ENCODE measurements around the gene PSORS1C2. TPM values are rescaled to one million over a fixed set of nuclear protein-coding genes. Genes with fewer than 3 reads are reported as not detected.

PSORS1C2 gene
- polyA plus RNA-seq, 1 of the 3 experiments (the other 2 are of a cell fraction) = not detected

DNA sequence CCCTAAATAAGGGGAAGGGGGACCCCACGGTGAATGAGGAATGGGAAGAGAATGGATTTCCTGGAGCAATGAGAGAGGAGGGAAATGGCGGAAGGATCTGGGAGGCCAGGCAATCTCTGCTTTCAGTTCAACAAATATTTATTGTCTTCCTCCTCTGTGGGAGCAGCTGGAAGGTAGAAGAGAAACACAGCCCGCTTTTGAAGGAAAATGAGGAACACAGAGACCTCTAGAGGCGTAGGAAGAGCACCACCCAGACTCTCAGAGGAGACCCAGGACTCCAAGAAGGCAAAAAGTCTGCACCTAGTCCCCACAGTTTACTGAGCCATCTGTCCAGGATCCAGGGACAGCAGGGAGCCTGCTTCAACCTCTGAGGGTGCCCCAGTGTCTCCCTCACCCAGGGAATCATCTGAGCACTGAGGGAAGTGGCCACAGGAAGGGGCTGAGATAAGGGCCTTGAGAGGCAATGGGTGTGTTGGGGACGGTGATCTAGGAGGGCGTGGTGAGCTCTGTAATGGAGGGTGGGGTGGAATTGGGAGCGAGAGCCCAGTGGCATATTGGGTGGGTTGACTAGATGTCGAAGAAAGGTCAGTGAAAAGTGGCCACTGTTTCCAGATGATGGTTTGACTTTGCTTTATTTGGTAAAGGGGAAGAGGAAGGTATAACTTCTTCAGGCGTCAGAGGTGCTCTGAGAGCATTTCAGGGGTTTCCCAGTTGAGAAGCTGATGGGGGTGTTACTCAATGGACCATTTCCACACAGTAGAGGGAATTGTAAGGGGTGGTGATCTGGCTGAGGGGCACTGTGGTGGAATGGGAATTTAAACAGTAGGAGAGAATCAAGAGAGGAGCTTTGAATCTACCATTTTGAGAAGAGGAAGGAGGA, 23.7 kb downstream of the PSORS1C2 start:
- H3K4me3 ChIP-seq (ENCODE audit: low read depth in 2 of 2, low read length in 1 of 2) = peak overlapping the region; percentile 37 to 56; a peak in 3 of 4 replicates
- peak overlapping the region; percentile 69 for H3K9ac ChIP-seq
- peak overlapping the region; percentile 44; the same call in 1 of the 2 replicates for H2AFZ ChIP-seq (ENCODE audit: low read depth)
- CTCF ChIA-PET = interaction anchor here (1.3 to 2.1 kb wide), 4 partner anchors 12 to 251 kb away, joined by 3 to 7 read pairs (median 4); no protein-coding TSS in a partner anchor
- peaks cover 5% of the 10 kb centered on the region for H3F3A ChIP-seq (replicated peaks; ENCODE audit: insufficient read depth)
- DNase-seq = no peak
- no peaks in the 10 kb centered on the region for H3K9me2 ChIP-seq
- H3K9me3 ChIP-seq = no peaks in the 10 kb centered on the region
- H4K20me1 ChIP-seq (ENCODE audit: insufficient read depth) = no peaks in the 10 kb centered on the region
- H3K36me3 ChIP-seq (replicated peaks in 1 of 2; ENCODE audit: control insufficient read depth in 1 of 2, insufficient read depth in 2 of 2, low read length in 1 of 2) = no peaks in the 10 kb centered on the region
- H3K4me2 ChIP-seq = peak overlapping the region; percentile 85
- peaks cover 2 to 12% of the 10 kb centered on the region in 2 experiments; a peak in 3 of 4 replicates for H3K4me1 ChIP-seq (ENCODE audit: control insufficient read depth in 1 of 2, insufficient read depth in 2 of 2, low read depth in 1 of 2, low read length in 1 of 2)
- whole genome bisulfite sequencing (ENCODE audit: low lambda C conversion rate) = 46% methylated on average over 9 of the region's 9 CpGs
- H3K27ac ChIP-seq (ENCODE audit: low read depth in 2 of 2, low read length in 1 of 2) = peak overlapping the region; percentile 60 to 86; a peak in 3 of 4 replicates
- no peaks in the 10 kb centered on the region; the same call in 1 of the 2 replicates for H3K27me3 ChIP-seq (ENCODE audit: insufficient read depth)
- peak; percentile 48 for TF ChIP-seq RAD21 (IDR thresholded peaks at IDR 0.05; ENCODE audit: low read length)
- TF ChIP-seq, protein P1, sequence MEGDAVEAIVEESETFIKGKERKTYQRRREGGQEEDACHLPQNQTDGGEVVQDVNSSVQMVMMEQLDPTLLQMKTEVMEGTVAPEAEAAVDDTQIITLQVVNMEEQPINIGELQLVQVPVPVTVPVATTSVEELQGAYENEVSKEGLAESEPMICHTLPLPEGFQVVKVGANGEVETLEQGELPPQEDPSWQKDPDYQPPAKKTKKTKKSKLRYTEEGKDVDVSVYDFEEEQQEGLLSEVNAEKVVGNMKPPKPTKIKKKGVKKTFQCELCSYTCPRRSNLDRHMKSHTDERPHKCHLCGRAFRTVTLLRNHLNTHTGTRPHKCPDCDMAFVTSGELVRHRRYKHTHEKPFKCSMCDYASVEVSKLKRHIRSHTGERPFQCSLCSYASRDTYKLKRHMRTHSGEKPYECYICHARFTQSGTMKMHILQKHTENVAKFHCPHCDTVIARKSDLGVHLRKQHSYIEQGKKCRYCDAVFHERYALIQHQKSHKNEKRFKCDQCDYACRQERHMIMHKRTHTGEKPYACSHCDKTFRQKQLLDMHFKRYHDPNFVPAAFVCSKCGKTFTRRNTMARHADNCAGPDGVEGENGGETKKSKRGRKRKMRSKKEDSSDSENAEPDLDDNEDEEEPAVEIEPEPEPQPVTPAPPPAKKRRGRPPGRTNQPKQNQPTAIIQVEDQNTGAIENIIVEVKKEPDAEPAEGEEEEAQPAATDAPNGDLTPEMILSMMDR (IDR thresholded peaks at IDR 0.05) = peak; percentile 61
- peak; percentile 23; the same call in 1 of the 2 replicates for TF ChIP-seq SMC3 (IDR thresholded peaks at IDR 0.05; ENCODE audit: low read depth, low read length)
- no peak for TF ChIP-seq POLR2AphosphoS5 (IDR thresholded peaks at IDR 0.05; ENCODE audit: low read depth, low read length)
- POLR2A ChIA-PET = no interaction called here
- peaks cover 30% of the 10 kb centered on the region for H3K79me2 ChIP-seq (ENCODE audit: insufficient read depth)

DNA sequence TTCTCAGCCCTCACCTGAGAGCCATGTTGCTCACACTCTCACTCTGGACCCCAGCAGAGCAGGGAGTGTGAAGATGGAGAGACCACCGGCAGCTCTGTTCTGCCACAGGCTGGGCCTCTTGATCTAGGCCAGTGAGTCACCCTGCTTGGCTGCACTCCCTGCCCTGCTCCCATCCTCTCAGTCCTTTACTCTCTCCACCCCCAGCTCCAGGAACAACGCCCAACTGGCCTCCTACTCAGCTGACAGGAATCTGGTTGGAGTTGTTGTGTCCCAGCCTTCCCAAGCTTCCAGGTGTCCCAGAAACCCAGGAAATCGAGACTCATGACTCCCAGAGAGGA, 24.4 kb downstream of the PSORS1C2 start, which contains the start of gene PSORS1C1:
Gene PSORS1C1, plus strand, starts transcription at position 260 of the 338 bp plus-strand sequence. CDS start 14,833 bp downstream, outside the sequence.
- Histone ChIP-seq H3K27me3 (ENCODE audit: insufficient read depth) (no peaks in the 10 kb centered on the region; the same call in 1 of the 2 replicates), H3K9ac (peak within 1 kb of the TSS; percentile 69), H3F3A (replicated peaks; ENCODE audit: insufficient read depth) (peaks cover 5% of the 10 kb centered on the region), H3K9me3 (no peaks in the 10 kb centered on the region), H3K9me2 (no peaks in the 10 kb centered on the region), H3K4me3 (ENCODE audit: low read depth in 2 of 2, low read length in 1 of 2) (peak within 1 kb of the TSS; percentile 37 to 56; a peak in 3 of 4 replicates), H3K27ac (ENCODE audit: low read depth in 2 of 2, low read length in 1 of 2) (peak within 1 kb of the TSS; percentile 67 to 86), H3K4me2 (peak within 1 kb of the TSS; percentile 85), H3K36me3 (replicated peaks in 1 of 2; ENCODE audit: control insufficient read depth in 1 of 2, insufficient read depth in 2 of 2, low read length in 1 of 2) (no peaks in the 10 kb centered on the region), H3K79me2 (ENCODE audit: insufficient read depth) (peaks cover 30% of the 10 kb centered on the region), H2AFZ (ENCODE audit: low read depth) (peak within 1 kb of the TSS; percentile 58), H4K20me1 (ENCODE audit: insufficient read depth) (no peaks in the 10 kb centered on the region), H3K4me1 (ENCODE audit: control insufficient read depth in 1 of 2, insufficient read depth in 2 of 2, low read depth in 1 of 2, low read length in 1 of 2) (peaks cover 2 to 12% of the 10 kb centered on the region in 2 experiments; a peak in 3 of 4 replicates)
- ChIA-PET CTCF (interaction anchor here (1.7 to 4.8 kb wide), 2 partner anchors 12 to 13 kb away, joined by 4 to 20 read pairs; no protein-coding TSS in a partner anchor), POLR2A (no interaction called here)
- no peak for DNase-seq
- WGBS (ENCODE audit: low lambda C conversion rate) = 3% methylated on average over 3 of the region's 3 CpGs
- TF ChIP-seq PBX3 (IDR thresholded peaks at IDR 0.05) = peak; percentile 55; the same call in 1 of the 2 replicates
- TF ChIP-seq RCOR1 (IDR thresholded peaks at IDR 0.05; ENCODE audit: low read length) = no peak
- peak; percentile 84 for TF ChIP-seq TCF12 (IDR thresholded peaks at IDR 0.05)
- TF ChIP-seq, protein P1 (IDR thresholded peaks at IDR 0.05) = no peak
- TF ChIP-seq TEAD4 (IDR thresholded peaks at IDR 0.05; ENCODE audit: borderline replicate concordance, insufficient read depth) = 0 out of 2 replicates have a peak, but pooled peaks have one; percentile 73
- TF ChIP-seq SIN3A (IDR thresholded peaks at IDR 0.05; ENCODE audit: borderline replicate concordance, low read depth, low read length) = peak; percentile 85; the same call in 1 of the 2 replicates
- no peak for TF ChIP-seq EZH2phosphoT487 (IDR thresholded peaks at IDR 0.05; ENCODE audit: borderline replicate concordance, low read depth)
- TF ChIP-seq FOSL2 (IDR thresholded peaks at IDR 0.05; ENCODE audit: borderline replicate concordance, low read depth) = peak; percentile 93; the same call in 1 of the 2 replicates
- TF ChIP-seq NFIC (IDR thresholded peaks at IDR 0.05; ENCODE audit: borderline replicate concordance) = peak; percentile 87
- TF ChIP-seq RFX5 (IDR thresholded peaks at IDR 0.05; ENCODE audit: low read length) = no peak
- no peak for TF ChIP-seq GABPA (IDR thresholded peaks at IDR 0.05; ENCODE audit: low read depth)
- TF ChIP-seq RAD21 (IDR thresholded peaks at IDR 0.05; ENCODE audit: low read length) = no peak
- no peak; the same call in 1 of the 2 replicates for TF ChIP-seq RXRA (IDR thresholded peaks at IDR 0.05; ENCODE audit: borderline replicate concordance, low read depth)
- no peak for TF ChIP-seq SMC3 (IDR thresholded peaks at IDR 0.05; ENCODE audit: low read depth, low read length)
- TF ChIP-seq MAX (IDR thresholded peaks at IDR 0.05; ENCODE audit: low read depth) = peak; percentile 53; the same call in 1 of the 2 replicates
